ES-I3 (cell line): ENCODE data around the gene UMAD1.

Source experiments
- H3K36me3 ChIP-seq: 2 replicates; pipeline ENCODE4 v1.6.1; 2013; ENCODE audit warnings: mild to moderate bottlenecking, low read length, control low read depth, moderate library complexity; ENCODE audit not compliant: insufficient read depth
- H3K4me1 ChIP-seq: 2 replicates; pipeline ENCODE4 v1.6.1; 2013; ENCODE audit warnings: mild to moderate bottlenecking, control low read depth, low read length; ENCODE audit not compliant: insufficient read depth
- H3K9ac ChIP-seq: 2 replicates; pipeline ENCODE4 v1.6.1; 2013; ENCODE audit warnings: low read depth, mild to moderate bottlenecking, low read length, moderate library complexity
- H3K9me3 ChIP-seq: 2 replicates; pipeline ENCODE4 v1.6.1; 2013; ENCODE audit warnings: mild to moderate bottlenecking, low read length, moderate library complexity; ENCODE audit not compliant: control insufficient read depth, insufficient read depth

Gene UMAD1

DNA sequence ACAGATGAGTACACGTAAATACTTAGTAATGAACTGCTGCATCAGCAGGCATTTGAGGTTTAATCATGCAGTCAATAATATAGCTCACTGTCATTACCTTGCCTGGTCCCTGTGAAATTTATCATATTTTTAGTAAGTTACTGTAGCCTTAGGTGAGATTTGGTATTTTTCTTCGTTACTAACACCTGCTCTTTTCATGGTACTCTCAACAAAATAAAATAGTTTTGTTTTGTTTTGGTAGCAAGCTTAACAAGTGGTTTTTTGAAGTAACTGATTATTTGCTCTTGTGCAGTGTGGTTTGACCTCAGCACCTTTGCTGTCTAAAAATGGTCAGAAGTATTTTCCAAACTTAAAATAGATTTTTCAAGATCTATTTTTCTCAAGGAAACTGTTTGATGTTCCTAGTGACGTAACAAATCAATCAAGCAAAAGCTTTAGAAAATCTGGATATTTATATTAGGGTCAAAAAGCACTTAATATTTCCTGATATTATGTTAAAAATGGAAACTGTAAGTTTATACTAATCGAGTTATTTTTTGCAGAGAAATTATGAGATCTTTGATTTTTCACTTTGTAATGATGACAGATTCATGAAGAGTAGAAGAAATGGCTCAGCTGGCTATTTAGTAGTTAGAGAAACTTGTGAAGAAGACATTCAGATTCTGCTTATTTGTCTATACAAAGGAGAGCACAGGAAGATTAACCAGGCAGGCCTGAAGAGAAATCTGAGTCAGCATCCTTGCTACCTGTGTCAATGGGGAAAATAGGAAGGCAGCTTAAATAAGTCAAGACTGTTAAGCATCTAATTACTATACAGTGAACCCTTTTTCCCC, 98.9 kb downstream of the UMAD1 start:
- Histone ChIP-seq H3K9ac (no peak overlapping the region), H3K9me3 (no peaks in the 10 kb centered on the region), H3K36me3 (no peaks in the 10 kb centered on the region), H3K4me1 (peaks cover 13% of the 10 kb centered on the region)

DNA sequence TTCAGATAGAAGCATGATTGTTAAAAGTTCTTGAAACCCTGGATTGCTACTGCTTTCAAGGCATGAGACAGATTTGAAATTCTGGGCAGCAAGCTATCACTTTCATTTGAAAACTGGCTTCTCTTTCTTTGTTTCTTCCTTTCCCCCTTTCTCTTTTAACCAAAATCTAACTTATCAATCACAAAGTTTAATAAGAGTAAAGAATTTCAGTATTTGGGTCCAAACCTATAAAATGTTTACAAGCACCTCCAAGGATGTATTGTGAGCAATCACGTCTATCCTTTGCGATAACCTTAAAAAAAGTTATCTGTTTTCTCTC, 99.4 kb downstream of the UMAD1 start:
- Histone ChIP-seq H3K4me1 (peaks cover 13% of the 10 kb centered on the region), H3K9ac (no peak overlapping the region), H3K36me3 (no peaks in the 10 kb centered on the region), H3K9me3 (no peaks in the 10 kb centered on the region)

DNA sequence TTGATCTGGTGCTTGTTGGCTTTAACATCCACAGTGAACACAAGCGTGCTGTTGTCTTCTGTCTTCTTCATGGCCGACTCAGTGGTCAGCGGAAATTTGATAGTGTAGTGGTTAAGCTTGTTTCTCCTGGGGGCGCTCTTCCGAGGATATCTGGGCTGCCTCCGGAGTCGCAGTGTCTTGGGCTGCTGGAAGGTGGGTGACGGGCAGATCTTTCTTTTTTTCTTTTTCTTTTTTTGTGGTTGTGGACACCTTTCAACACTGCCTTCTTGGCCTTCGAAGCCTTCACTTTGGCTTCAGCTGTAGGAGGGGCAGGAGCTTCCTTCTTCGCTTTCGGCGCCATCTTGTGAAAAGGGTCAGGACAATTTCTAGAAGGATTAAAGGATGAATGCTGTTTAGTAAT, 101.7 kb downstream of the UMAD1 start:
- H3K36me3 ChIP-seq, result no peaks in the 10 kb centered on the region
- no peaks in the 10 kb centered on the region for H3K9me3 ChIP-seq
- H3K4me1 ChIP-seq, result peaks cover 6% of the 10 kb centered on the region
- H3K9ac ChIP-seq, result no peak overlapping the region

DNA sequence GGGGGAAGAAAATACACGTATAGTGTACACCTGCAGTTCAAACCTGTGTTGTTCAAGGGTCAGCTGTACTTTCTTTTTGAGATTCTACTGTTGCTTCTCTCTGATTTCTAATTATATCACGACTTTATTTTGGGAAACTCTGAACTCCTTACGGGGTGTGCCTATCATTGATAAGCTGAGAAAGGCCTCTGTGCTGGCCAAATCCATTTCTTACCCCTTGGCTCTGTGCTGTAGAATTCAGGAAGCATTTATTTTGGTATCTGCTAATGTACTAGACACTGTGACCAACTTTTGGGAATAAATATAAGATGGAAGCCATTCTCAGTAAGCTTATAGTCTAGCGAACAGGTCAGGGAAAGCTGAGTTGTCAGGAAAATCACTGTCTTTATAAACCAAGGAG, 104.7 kb downstream of the UMAD1 start:
- H3K9ac ChIP-seq, result no peak overlapping the region
- no peaks in the 10 kb centered on the region for H3K36me3 ChIP-seq
- H3K4me1 ChIP-seq, result no peaks in the 10 kb centered on the region
- no peaks in the 10 kb centered on the region for H3K9me3 ChIP-seq

DNA sequence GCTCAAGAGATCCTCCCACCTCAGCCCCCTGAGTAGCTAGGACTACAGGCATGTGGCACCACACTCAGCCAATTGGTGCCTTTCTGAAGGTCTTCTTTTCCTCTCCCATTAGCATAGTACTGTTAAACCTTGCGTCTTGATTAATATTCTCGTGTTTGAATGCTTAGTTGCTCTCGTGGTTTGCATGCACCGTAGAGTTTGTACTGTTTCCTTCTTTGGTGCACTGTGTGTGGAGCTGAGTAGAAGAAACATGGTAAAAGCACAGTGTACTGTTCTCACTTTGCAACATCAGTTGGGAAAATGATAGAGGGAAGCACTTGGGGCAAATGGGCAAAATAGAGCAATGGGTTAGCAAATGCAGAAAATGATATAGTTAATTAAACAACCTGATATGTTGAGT, 105.4 kb downstream of the UMAD1 start:
- no peaks in the 10 kb centered on the region for H3K9me3 ChIP-seq
- H3K9ac ChIP-seq, result no peak overlapping the region
- no peaks in the 10 kb centered on the region for H3K4me1 ChIP-seq
- no peaks in the 10 kb centered on the region for H3K36me3 ChIP-seq

DNA sequence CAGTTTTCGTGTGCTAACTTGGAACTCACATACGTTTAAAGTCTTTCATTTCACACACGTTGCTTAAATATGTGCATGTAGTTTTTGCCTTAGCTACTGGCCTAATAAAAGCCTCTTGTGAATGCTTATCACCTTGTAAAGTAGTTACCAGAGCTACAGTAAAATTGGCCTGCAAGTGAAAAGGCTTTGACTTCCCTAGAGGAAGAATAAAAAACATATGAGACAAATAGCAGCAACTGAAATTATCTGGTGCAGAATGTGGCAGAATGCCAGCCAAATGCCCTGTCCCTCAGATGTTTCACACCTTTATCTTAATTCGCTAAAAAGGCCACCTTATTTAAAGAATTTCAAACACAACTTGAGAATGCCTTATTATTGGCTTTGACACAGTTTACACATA, 105.9 kb downstream of the UMAD1 start:
- Histone ChIP-seq H3K9me3 (no peaks in the 10 kb centered on the region), H3K36me3 (no peaks in the 10 kb centered on the region), H3K4me1 (peaks cover 3% of the 10 kb centered on the region), H3K9ac (no peak overlapping the region)

DNA sequence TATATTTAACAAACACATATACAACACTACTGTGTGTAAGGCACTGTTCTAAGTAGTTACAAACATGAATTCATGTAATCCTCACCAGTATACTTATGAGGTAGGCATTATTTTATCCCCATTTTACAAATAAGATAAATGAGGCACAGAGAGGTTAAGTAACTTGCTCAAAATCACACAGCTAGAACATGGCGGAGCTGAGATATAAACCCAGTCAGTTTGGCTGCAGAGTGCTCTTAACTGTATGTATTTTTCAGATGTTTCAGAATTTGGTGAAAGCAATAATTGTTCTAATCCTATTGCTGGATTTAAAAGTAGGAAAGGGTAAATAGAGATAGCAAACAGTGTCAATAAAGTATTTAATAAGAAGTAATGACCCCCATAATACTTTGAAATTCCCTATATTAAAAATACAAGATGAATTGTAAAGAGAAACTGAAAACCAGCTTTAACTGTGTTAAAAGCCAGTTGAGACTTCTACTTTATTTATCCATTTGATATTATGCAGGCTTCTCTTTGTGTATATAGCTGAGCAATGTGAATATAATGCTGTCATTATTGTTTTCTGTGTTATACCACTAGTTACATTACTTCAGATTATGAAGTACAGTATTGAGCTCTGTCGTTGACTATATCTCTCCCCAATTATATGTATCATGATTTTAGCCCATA, 110.2 kb downstream of the UMAD1 start:
- Histone ChIP-seq H3K9me3 (no peaks in the 10 kb centered on the region), H3K9ac (no peak overlapping the region)

DNA sequence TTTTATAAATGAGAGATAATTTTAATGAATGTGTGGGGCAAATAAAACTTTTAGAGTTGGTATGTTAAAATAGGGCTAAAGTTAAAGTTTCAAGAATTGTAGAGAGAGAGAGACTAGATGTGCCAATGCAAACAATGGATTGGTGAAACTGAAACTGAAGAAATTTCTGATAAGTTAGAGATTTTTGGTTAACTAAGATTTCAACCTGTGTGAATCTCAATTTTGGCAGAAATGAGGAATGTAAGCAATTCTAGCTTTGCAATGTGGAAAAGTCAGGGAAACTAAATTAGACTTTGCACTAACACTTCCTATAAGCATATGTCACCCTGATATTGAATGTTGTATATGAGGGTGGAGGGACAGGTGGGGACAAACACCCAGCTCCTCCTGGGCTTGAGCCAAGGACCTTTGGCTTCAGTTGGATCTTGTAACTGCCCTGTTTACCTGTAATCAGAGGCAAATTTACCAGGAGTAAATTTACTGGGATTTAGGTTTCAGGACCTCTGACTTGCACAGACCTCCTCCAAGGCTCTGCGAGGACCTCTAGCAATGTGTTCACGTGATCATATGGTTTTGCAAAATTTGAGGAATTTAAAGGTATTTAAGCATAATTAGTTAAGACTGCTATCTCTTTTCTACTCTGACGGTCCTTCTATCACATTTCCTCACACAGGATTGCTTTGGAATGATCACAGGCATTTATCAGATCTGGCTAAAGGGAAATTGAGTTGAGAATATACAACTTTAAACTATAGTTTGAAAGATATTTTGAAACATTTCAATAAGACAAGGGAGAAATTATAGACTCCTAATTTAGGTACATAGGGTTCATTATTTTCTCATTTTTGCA, 110.9 kb downstream of the UMAD1 start:
- Histone ChIP-seq H3K9ac (no peak overlapping the region), H3K36me3 (no peaks in the 10 kb centered on the region), H3K9me3 (no peaks in the 10 kb centered on the region), H3K4me1 (peaks cover 5% of the 10 kb centered on the region)

More for the DNA sequence above, 110.2 kb downstream of the UMAD1 start:
- H3K36me3 ChIP-seq, result no peaks in the 10 kb centered on the region
- peaks cover 5% of the 10 kb centered on the region for H3K4me1 ChIP-seq

DNA sequence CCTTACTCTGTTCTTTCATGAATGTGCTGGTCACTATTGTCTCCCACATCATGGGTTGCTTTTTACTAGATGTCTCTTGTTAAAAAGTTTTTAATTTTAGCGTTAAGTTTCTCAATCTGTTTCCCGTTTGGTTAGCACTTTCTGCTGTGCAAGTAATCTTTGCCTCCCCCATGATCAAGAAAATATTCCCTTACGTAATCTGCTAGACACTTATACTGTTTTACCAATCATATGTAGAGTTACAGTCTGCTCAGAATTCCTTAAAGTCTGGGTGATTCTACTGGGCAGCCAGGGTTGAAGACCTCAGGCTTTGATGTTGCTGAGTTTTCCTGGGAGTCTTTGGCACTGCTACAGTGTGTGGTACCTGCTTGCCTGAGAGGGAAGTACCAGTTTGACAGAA, 116.0 kb downstream of the UMAD1 start:
- Histone ChIP-seq H3K36me3 (no peaks in the 10 kb centered on the region), H3K9me3 (no peaks in the 10 kb centered on the region), H3K4me1 (peaks cover 1% of the 10 kb centered on the region), H3K9ac (no peak overlapping the region)

DNA sequence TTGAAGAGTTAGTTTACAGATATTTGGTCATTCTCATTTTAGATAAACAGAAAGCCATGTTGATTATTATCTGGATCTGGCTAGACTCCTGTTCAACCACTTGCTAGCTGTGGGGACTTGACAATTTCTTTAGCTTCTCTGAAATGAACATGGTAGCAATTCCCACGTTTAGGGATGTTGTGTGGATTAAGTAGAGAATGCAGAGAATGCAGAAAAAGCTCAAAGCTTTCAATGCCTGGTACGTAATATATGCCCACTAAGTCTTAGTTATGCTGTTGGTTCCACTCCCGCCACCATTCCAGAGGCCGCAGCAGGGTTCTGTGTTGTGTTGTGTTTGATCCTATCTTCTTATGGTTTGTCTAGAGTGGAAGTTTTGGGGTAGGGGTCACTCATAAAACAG, 117.0 kb downstream of the UMAD1 start:
- Histone ChIP-seq H3K4me1 (peaks cover 6% of the 10 kb centered on the region), H3K9me3 (no peaks in the 10 kb centered on the region), H3K36me3 (no peaks in the 10 kb centered on the region), H3K9ac (no peak overlapping the region)

DNA sequence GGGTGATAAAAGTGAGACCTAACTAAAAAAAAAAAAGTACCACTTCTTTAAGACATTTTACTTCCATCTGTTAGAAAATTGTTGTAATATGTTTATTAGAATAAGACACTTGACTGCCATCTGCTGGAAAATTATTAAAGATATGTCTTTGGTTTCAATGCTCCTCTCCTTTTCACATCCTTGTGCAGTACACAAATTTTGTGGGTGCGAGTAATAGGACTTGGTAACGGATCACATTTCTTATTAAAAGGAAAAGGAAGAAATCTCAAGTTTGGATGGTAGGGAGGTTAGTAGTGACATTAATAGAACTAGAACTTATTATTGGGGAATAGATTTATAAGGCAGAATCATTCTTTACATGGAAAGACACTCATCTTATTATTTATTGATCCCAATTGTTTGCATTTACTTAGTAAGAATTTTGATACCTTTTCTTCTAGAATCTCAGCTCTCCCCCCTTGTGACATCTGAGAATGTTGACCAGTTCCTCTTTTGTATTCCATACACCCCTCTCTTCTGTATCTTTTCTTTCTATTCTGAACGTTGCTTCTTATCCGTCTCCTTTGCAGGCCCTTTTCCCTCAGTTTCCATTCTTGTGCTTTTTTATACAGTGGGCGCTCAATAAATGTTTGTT, 120.9 kb downstream of the UMAD1 start:
- H3K9me3 ChIP-seq, result no peaks in the 10 kb centered on the region
- H3K9ac ChIP-seq, result no peak overlapping the region
- H3K4me1 ChIP-seq, result peaks cover 7% of the 10 kb centered on the region
- no peaks in the 10 kb centered on the region for H3K36me3 ChIP-seq

DNA sequence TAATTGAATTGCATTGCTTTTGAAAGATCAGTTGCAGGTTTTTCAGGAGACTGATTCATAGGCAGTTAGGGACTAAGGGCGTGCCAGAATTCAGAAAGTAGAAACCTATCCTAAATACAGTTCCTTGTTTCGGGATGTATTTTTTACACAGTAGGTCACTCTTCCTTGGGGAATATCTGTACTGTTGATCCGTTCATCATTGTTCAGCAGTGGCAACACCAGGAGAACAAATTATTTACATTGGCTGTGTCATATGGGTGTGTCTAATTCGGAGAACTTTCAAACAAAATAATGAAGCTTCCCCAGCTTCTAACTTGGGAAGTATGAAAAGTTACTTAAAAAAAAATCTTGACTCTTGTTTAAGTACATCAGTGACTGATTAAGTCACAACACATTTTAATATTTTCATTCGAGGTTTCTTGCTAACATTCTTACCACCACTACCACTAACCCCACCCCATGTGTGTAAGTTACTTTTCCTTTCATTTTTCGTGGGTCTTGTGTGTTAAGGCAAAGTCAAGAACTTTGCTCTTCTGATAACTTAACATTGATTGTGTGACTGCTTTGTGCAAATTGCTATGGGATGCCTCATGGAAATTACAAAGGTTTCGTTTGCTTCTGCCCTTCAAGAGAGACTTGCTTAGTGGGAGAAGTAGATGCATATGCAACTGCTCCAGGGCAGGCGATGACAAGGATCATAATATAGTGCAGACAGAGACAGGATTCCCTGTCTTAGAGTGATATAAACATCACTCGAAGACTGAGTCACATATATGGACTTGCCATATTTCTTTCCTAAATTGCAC, 121.6 kb downstream of the UMAD1 start:
- H3K36me3 ChIP-seq, result no peaks in the 10 kb centered on the region
- peaks cover 7% of the 10 kb centered on the region for H3K4me1 ChIP-seq
- H3K9me3 ChIP-seq, result no peaks in the 10 kb centered on the region
- no peak overlapping the region for H3K9ac ChIP-seq

DNA sequence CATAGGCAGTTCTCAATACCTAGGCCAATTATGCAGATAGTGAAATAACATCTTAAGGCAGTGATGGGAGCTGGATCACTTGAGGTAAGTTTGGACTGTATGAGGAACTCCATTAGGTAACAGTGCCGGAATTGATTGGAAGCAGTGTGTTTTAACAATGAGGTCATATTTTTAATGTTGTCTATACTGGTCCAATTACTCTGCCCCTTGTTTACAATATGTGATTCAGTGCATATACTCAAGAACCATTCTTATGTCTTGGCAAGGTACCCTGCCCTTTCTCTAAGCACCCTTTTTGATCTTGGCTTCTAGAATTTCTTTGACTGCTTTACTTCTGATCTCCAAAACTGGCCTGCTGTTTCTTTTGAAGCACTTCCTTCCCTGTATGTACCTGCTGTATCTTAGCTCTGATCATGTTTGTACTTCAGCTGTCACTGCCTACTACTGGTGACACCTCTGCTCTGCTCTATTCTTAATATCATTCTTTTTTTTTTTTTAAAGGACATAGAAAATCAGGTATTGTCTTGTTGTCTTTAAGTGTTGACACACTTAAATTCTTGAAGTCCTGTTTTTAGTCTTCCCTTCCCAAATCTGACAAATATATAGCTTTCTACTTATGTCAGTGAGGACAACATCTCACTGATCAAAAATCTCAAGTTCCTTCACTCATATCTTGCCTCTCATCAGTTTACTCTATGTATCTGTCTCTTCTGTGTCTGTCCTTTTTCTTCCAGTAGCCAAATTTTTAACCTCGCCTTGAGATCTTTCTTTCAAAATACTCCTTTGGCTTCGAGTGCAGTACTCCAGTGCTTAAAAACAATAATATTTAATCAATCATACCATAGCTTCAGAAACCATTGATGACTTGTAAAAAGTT, 124.2 kb downstream of the UMAD1 start:
- H3K9me3 ChIP-seq, result no peaks in the 10 kb centered on the region
- H3K36me3 ChIP-seq, result no peaks in the 10 kb centered on the region
- no peak overlapping the region for H3K9ac ChIP-seq
- H3K4me1 ChIP-seq, result peaks cover 12% of the 10 kb centered on the region
